ENCODE data around the gene OSBPL2.

Gene OSBPL2

DNA sequence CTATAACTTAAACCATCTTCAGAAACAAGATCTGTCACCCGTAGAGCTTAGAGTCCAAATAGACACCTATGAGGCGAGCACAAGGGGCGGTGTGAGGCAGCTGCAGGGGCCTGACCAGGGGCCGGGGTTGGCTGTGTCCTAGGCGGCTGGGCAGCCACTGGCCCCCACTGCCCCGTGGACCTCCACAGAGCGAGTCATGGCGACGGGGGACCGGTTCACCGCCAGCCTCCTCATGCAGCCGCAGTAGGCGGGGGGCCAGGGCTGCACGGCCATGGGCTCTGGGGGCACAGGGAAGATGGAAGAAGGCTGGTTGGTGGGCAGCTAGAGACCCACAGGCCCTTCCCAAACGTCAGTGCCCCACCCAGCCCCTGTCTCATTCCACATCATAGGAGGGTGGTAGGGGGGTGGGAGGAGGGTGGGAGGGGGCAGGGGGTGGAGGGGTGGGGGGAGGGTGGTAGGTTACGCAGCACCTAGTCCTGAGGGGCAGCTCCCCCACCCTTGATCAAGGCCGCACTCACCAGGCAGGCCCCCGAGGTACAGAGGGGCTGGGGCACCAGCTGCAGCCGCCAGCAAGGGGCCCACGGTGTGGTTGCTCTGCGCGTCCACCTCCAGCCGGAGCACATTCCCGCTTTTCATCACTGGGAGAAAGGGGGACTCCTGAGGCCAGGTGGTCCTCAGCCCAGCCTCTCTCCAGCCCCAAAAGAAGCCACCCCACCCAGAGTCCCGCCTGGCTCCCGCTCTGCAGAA lies 71.0 kb downstream of the OSBPL2 start:
- Histone ChIP-seq H3K27ac (ENCODE audit: extremely low read depth, low read depth, low read length) (no peak overlapping the region), H3K4me1 (ENCODE audit: control insufficient read depth, insufficient read depth, low read length) (peaks cover 8% of the 10 kb centered on the region), H3K36me3 (ENCODE audit: control insufficient read depth in 2 of 2, insufficient read depth in 1 of 2, low read length in 2 of 2) (peaks cover 0 to 92% of the 10 kb centered on the region in 2 experiments; a peak in 2 of 3 replicates), H3K4me3 (ENCODE audit: low read depth, low read length) (no peak overlapping the region), H3K9me3 (ENCODE audit: control insufficient read depth, insufficient read depth, low read depth, low read length) (no peaks in the 10 kb centered on the region)
- TF ChIP-seq ZNF558 (tag by site-specific recombination; IDR thresholded peaks at IDR 0.05) = no peak
- TF ChIP-seq IKZF3 (tag by site-specific recombination; IDR thresholded peaks at IDR 0.05) = peak; percentile 25; the same call in 1 of the 2 replicates
- POLR2A ChIA-PET = interaction anchor here (1.5 kb wide), 1 partner anchor 57 kb away, joined by 3 read pairs; no protein-coding TSS in a partner anchor
- CTCF ChIA-PET = interaction anchor here (0.9 to 1.0 kb wide), 2 partner anchors 73 to 76 kb away, joined by 6 read pairs; no protein-coding TSS in a partner anchor

DNA sequence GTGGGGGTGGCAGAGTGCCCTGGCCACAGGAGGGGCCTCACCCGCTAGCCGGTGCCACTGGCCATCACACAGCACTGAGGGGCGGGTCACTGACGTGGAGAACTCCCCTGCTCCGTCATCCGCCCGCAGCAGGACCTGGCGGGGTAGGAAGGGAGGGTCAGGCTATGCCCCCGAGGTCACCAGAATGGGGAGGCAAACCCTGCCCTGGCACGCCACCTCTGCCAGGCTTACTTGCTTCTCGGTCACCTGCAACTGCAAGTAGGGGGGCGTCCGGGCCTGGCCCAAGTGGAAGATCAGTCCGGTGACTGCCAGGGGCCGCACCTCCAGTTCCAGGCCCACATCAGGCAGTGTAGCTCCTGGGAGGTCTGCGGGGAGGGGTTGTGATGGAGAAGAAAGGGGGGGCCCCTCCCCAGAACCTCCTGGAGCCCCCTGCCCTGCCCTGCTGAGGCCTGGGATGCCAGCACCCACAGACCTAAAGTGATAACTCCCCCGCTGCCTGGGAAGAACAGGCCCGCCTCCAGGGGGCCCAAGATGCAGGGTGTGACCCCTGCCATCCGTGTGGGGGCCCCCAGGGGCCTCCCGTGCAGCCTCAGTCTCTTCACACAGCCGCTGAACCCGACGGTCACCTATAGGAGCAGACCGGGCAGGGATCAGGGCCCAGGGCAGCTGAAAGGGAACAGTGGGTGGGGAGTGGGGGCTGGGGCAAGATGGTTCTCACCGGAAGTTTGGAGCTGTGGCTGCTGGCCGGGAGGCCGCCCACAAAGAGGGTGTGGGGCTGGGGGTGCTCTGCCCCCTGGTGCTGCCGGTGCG lies 71.8 kb downstream of the OSBPL2 start:
- no peaks in the 10 kb centered on the region for H3K9me3 ChIP-seq (ENCODE audit: control insufficient read depth, insufficient read depth, low read depth, low read length)
- H3K4me1 ChIP-seq (ENCODE audit: control insufficient read depth, insufficient read depth, low read length) = peaks cover under 1% of the 10 kb centered on the region; the same call in 1 of the 2 replicates
- H3K4me3 ChIP-seq (ENCODE audit: low read depth, low read length) = no peak overlapping the region
- peaks cover 0 to 92% of the 10 kb centered on the region in 2 experiments; a peak in 2 of 3 replicates for H3K36me3 ChIP-seq (ENCODE audit: control insufficient read depth in 2 of 2, insufficient read depth in 1 of 2, low read length in 2 of 2)
- CTCF ChIA-PET = no interaction called here
- H3K27ac ChIP-seq (ENCODE audit: extremely low read depth, low read depth, low read length) = no peak overlapping the region
- POLR2A ChIA-PET = interaction anchor here (1.5 kb wide), 1 partner anchor 56 kb away, joined by 3 read pairs; no protein-coding TSS in a partner anchor
- no peak for TF ChIP-seq ZNF791 (tag by site-specific recombination; IDR thresholded peaks at IDR 0.05)
- no peak for TF ChIP-seq ZNF776 (tag by site-specific recombination; IDR thresholded peaks at IDR 0.05; ENCODE audit: borderline replicate concordance)
- peak; percentile 36; the same call in 1 of the 2 replicates for TF ChIP-seq ZNF600 (tag by site-specific recombination; IDR thresholded peaks at IDR 0.05)
- TF ChIP-seq, protein P1, sequence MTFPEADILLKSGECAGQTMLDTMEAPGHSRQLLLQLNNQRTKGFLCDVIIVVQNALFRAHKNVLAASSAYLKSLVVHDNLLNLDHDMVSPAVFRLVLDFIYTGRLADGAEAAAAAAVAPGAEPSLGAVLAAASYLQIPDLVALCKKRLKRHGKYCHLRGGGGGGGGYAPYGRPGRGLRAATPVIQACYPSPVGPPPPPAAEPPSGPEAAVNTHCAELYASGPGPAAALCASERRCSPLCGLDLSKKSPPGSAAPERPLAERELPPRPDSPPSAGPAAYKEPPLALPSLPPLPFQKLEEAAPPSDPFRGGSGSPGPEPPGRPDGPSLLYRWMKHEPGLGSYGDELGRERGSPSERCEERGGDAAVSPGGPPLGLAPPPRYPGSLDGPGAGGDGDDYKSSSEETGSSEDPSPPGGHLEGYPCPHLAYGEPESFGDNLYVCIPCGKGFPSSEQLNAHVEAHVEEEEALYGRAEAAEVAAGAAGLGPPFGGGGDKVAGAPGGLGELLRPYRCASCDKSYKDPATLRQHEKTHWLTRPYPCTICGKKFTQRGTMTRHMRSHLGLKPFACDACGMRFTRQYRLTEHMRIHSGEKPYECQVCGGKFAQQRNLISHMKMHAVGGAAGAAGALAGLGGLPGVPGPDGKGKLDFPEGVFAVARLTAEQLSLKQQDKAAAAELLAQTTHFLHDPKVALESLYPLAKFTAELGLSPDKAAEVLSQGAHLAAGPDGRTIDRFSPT (tag by site-specific recombination; IDR thresholded peaks at IDR 0.05) = 0 out of 2 replicates have a peak, but pooled peaks have one; percentile 46
- TF ChIP-seq HOXD13 (CRISPR knock-in tag; IDR thresholded peaks at IDR 0.05; ENCODE audit: borderline replicate concordance) = no peak
- TF ChIP-seq ZNF785 (tag by site-specific recombination; IDR thresholded peaks at IDR 0.05) = no peak
- TF ChIP-seq, protein P2, sequence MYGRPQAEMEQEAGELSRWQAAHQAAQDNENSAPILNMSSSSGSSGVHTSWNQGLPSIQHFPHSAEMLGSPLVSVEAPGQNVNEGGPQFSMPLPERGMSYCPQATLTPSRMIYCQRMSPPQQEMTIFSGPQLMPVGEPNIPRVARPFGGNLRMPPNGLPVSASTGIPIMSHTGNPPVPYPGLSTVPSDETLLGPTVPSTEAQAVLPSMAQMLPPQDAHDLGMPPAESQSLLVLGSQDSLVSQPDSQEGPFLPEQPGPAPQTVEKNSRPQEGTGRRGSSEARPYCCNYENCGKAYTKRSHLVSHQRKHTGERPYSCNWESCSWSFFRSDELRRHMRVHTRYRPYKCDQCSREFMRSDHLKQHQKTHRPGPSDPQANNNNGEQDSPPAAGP (tag by site-specific recombination; IDR thresholded peaks at IDR 0.05) = peak; percentile 70; the same call in 1 of the 2 replicates
- no peak for TF ChIP-seq ZNF19 (tag by site-specific recombination; IDR thresholded peaks at IDR 0.05; ENCODE audit: low read depth)
- no peak for TF ChIP-seq SP7 (tag by site-specific recombination; IDR thresholded peaks at IDR 0.05)
- TF ChIP-seq ZNF394 (tag by site-specific recombination; IDR thresholded peaks at IDR 0.05; ENCODE audit: borderline replicate concordance) = no peak
- TF ChIP-seq ZNF138 (tag by site-specific recombination; IDR thresholded peaks at IDR 0.05; ENCODE audit: borderline replicate concordance) = no peak
- peak; percentile 71 for TF ChIP-seq GLIS2 (tag by site-specific recombination; IDR thresholded peaks at IDR 0.05)
- TF ChIP-seq FEZF1 (tag by site-specific recombination; IDR thresholded peaks at IDR 0.05) = no peak
- no peak for TF ChIP-seq ZNF174 (tag by site-specific recombination; IDR thresholded peaks at IDR 0.05)
- TF ChIP-seq GLIS1 (tag by site-specific recombination; IDR thresholded peaks at IDR 0.05) = peak; percentile 81
- TF ChIP-seq, protein P3, sequence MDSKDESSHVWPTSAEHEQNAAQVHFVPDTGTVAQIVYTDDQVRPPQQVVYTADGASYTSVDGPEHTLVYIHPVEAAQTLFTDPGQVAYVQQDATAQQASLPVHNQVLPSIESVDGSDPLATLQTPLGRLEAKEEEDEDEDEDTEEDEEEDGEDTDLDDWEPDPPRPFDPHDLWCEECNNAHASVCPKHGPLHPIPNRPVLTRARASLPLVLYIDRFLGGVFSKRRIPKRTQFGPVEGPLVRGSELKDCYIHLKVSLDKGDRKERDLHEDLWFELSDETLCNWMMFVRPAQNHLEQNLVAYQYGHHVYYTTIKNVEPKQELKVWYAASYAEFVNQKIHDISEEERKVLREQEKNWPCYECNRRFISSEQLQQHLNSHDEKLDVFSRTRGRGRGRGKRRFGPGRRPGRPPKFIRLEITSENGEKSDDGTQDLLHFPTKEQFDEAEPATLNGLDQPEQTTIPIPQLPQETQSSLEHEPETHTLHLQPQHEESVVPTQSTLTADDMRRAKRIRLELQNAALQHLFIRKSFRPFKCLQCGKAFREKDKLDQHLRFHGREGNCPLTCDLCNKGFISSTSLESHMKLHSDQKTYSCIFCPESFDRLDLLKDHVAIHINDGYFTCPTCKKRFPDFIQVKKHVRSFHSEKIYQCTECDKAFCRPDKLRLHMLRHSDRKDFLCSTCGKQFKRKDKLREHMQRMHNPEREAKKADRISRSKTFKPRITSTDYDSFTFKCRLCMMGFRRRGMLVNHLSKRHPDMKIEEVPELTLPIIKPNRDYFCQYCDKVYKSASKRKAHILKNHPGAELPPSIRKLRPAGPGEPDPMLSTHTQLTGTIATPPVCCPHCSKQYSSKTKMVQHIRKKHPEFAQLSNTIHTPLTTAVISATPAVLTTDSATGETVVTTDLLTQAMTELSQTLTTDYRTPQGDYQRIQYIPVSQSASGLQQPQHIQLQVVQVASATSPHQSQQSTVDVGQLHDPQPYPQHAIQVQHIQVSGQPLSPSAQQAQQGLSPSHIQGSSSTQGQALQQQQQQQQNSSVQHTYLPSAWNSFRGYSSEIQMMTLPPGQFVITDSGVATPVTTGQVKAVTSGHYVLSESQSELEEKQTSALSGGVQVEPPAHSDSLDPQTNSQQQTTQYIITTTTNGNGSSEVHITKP (tag by site-specific recombination; IDR thresholded peaks at IDR 0.05) = peak; percentile 43; the same call in 1 of the 2 replicates
- TF ChIP-seq KLF1 (tag by site-specific recombination; IDR thresholded peaks at IDR 0.05) = peak; percentile 79
- TF ChIP-seq ZNF350 (tag by site-specific recombination; IDR thresholded peaks at IDR 0.05) = no peak
- TF ChIP-seq EGR2 (tag by site-specific recombination; IDR thresholded peaks at IDR 0.05; ENCODE audit: low read depth) = 0 out of 2 replicates have a peak, but pooled peaks have one; percentile 11
- TF ChIP-seq, protein P4, sequence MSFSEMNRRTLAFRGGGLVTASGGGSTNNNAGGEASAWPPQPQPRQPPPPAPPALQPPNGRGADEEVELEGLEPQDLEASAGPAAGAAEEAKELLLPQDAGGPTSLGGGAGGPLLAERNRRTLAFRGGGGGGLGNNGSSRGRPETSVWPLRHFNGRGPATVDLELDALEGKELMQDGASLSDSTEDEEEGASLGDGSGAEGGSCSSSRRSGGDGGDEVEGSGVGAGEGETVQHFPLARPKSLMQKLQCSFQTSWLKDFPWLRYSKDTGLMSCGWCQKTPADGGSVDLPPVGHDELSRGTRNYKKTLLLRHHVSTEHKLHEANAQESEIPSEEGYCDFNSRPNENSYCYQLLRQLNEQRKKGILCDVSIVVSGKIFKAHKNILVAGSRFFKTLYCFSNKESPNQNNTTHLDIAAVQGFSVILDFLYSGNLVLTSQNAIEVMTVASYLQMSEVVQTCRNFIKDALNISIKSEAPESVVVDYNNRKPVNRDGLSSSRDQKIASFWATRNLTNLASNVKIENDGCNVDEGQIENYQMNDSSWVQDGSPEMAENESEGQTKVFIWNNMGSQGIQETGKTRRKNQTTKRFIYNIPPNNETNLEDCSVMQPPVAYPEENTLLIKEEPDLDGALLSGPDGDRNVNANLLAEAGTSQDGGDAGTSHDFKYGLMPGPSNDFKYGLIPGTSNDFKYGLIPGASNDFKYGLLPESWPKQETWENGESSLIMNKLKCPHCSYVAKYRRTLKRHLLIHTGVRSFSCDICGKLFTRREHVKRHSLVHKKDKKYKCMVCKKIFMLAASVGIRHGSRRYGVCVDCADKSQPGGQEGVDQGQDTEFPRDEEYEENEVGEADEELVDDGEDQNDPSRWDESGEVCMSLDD (tag by site-specific recombination; IDR thresholded peaks at IDR 0.05) = peak; percentile 78
- TF ChIP-seq ZNF571 (tag by site-specific recombination; IDR thresholded peaks at IDR 0.05) = no peak

Measured in HEK293 (cell line).